PFSK-1 (cell line): Measurements from ENCODE around the gene SLC26A11.

Experiments
- FOXP2 ChIP-seq: optimal IDR thresholded peaks from 2 replicates; pipeline ENCODE3; 2011; ENCODE audit warnings: borderline replicate concordance, control low read depth, inconsistent platforms; ENCODE audit not compliant: insufficient read depth; ENCODE audit errors: extremely low read length, extremely low read depth
- POLR2AphosphoS5 ChIP-seq: IDR thresholded peaks from 2 replicates; pipeline ENCODE4 v1.6.1; 2012; ENCODE audit warnings: low read depth, mild to moderate bottlenecking, control low read depth, low read length, moderate library complexity
- REST ChIP-seq, 2 experiments: IDR thresholded peaks; 2 replicates each; pipeline versions ENCODE4 v1.6.1 to v1.8.0; 2011 to 2012; ENCODE audit warnings: low read depth in 2 of 2, low read length in 2 of 2, control low read depth in 1 of 2, inconsistent platforms in 1 of 2, mild to moderate bottlenecking in 1 of 2, moderate library complexity in 1 of 2; ENCODE audit not compliant: insufficient read depth in 1 of 2
- TAF1 ChIP-seq: IDR thresholded peaks from 2 replicates; pipeline ENCODE4 v1.6.1; 2012; ENCODE audit warnings: low read length, control low read depth, borderline replicate concordance; ENCODE audit not compliant: insufficient read depth

GRCh38 chr17:80180192-80180591 lies 40.0 kb upstream of the SLC26A11 start:
- TF ChIP-seq POLR2AphosphoS5, result no peak
- no peak for TF ChIP-seq REST (IDR thresholded peaks at IDR 0.05; ENCODE audit: insufficient read depth in 1 of 2, low read depth in 2 of 2, low read length in 2 of 2)
- TF ChIP-seq TAF1, result no peak
- TF ChIP-seq FOXP2, result no peak
